Fibroblast of lung (primary cell): ENCODE results near the gene CEACAM18. TPM values are rescaled to one million over a fixed set of nuclear protein-coding genes. Genes with fewer than 3 reads are reported as not detected.

Experiments used
- DNase-seq, 2 donors: peaks; one replicate each; pipeline versions ENCODE4 v3.0.0 to v3.0.0-alpha.2; 2010; ENCODE audit warnings: low read depth in 2 of 2
- H2AFZ ChIP-seq: 2 replicates; pipeline ENCODE4 v1.5.1; 2012; ENCODE audit warnings: low read length, control low read depth, inconsistent platforms
- H3K27ac ChIP-seq: 2 replicates; pipeline ENCODE4 v1.5.1; 2011; ENCODE audit warnings: low read length, control low read depth; ENCODE audit not compliant: insufficient read depth
- H3K27me3 ChIP-seq: 2 replicates; pipeline ENCODE4 v1.5.1; 2011; ENCODE audit warnings: mild to moderate bottlenecking, low read length; ENCODE audit not compliant: control insufficient read depth, insufficient read depth
- H3K36me3 ChIP-seq: 2 replicates; pipeline ENCODE4 v1.5.1; 2011; ENCODE audit warnings: low read length; ENCODE audit not compliant: control insufficient read depth, insufficient read depth
- H3K4me1 ChIP-seq: 2 replicates; pipeline ENCODE4 v1.5.1; 2011; ENCODE audit warnings: low read length; ENCODE audit not compliant: control insufficient read depth, insufficient read depth; ENCODE audit errors: extremely low read depth
- H3K4me2 ChIP-seq: 2 replicates; pipeline ENCODE4 v1.5.1; 2011; ENCODE audit warnings: low read length, control low read depth; ENCODE audit not compliant: insufficient read depth; ENCODE audit errors: extremely low read depth
- H3K4me3 ChIP-seq, 4 experiments: fragments of 200-600 bp in 1 of 4; sonication (generic) in 1 of 4; replicated peaks in 1 of 4; 2 replicates each; pipeline ENCODE4 v1.5.1; 2011 to 2016; ENCODE audit warnings: low read length in 4 of 4, low read depth in 3 of 4, mild to moderate bottlenecking in 3 of 4, control low read depth in 2 of 4, inconsistent platforms in 1 of 4, mixed read lengths in 1 of 4; ENCODE audit not compliant: insufficient read depth in 1 of 4; ENCODE audit errors: control extremely low read depth in 1 of 4
- H3K79me2 ChIP-seq: 2 replicates; pipeline ENCODE4 v1.5.1; 2012; ENCODE audit warnings: mild to moderate bottlenecking, low read length, inconsistent platforms; ENCODE audit not compliant: control insufficient read depth, insufficient read depth
- H3K9ac ChIP-seq: 2 replicates; pipeline ENCODE4 v1.5.1; 2011; ENCODE audit warnings: mild to moderate bottlenecking, low read length, control low read depth; ENCODE audit not compliant: insufficient read depth
- H3K9me3 ChIP-seq: 2 replicates; pipeline ENCODE4 v1.5.1; 2012; ENCODE audit warnings: low read depth, low read length; ENCODE audit not compliant: control insufficient read depth, insufficient read depth
- H4K20me1 ChIP-seq: 2 replicates; pipeline ENCODE4 v1.5.1; 2011; ENCODE audit warnings: low read length; ENCODE audit not compliant: control insufficient read depth, insufficient read depth; ENCODE audit errors: extremely low read depth
- CTCF ChIP-seq, 2 donors: IDR thresholded peaks in 1 of 2; conservative IDR thresholded peaks in 1 of 2; 1 replicate in 1 of 2; 2 replicates in 1 of 2; pipeline ENCODE4 v1.5.1; 2011 to 2012; ENCODE audit warnings: low read length in 2 of 2, control low read depth in 1 of 2, inconsistent platforms in 1 of 2, low read depth in 1 of 2, mild to moderate bottlenecking in 1 of 2
- EZH2 ChIP-seq: IDR thresholded peaks from 2 replicates; pipeline ENCODE4 v1.5.1; 2012; ENCODE audit warnings: low read length, control low read depth, mild to moderate bottlenecking; ENCODE audit errors: missing control alignments
- polyA plus RNA-seq, 2 donors: library from polyadenylated mRNA; depleted of rRNA in 1 of 2; stranded (reverse) in 1 of 2; unstranded in 1 of 2; fragments of >200 nt; gene quantifications; 2 replicates each; pipeline ENCODE4 v1.2.1, GENCODE V29; 2011 to 2012; ENCODE audit warnings: missing spikeins in 1 of 2
- total RNA-seq: library from RNA; depleted of rRNA; stranded (reverse); fragments of >200 nt; gene quantifications from 2 replicates; pipeline ENCODE4 v1.2.1, GENCODE V29; 2014

CEACAM18 gene
- total and polyA plus RNA-seq, 2 donors (not counting 1 experiment from before 2014, with no cell fraction given) = not detected

- H3K36me3 ChIP-seq = no peaks in the 10 kb centered on the region
- DNase-seq = no peak
- no peak for TF ChIP-seq EZH2
- TF ChIP-seq CTCF (conservative IDR thresholded peaks at IDR 0.05 in 1 of 2, IDR thresholded peaks at IDR 0.05 in 1 of 2; ENCODE audit: low read depth in 1 of 2, low read length in 2 of 2) = no peak
- no peaks in the 10 kb centered on the region for H3K9me3 ChIP-seq
- no peaks in the 10 kb centered on the region for H3K27me3 ChIP-seq
- H2AFZ ChIP-seq = no peak overlapping the region
- no peak overlapping the region for H3K4me2 ChIP-seq
- H3K9ac ChIP-seq = no peak overlapping the region
- H3K27ac ChIP-seq = no peak overlapping the region
- H3K4me3 ChIP-seq = no peak overlapping the region
- no peaks in the 10 kb centered on the region for H4K20me1 ChIP-seq
- H3K79me2 ChIP-seq = no peaks in the 10 kb centered on the region
- no peaks in the 10 kb centered on the region for H3K4me1 ChIP-seq
These were observed 10.8 kb downstream of the CEACAM18 start for GRCh38 chr19:51489113-51489512.

- Histone ChIP-seq H3K4me1 (no peaks in the 10 kb centered on the region), H3K9me3 (no peaks in the 10 kb centered on the region), H2AFZ (no peak overlapping the region), H3K27me3 (no peaks in the 10 kb centered on the region), H3K9ac (no peak overlapping the region), H3K27ac (no peak overlapping the region), H3K79me2 (no peaks in the 10 kb centered on the region), H3K4me3 (no peak overlapping the region), H4K20me1 (no peaks in the 10 kb centered on the region), H3K36me3 (no peaks in the 10 kb centered on the region), H3K4me2 (no peak overlapping the region)
- no peak for DNase-seq
- TF ChIP-seq EZH2 = no peak
- no peak for TF ChIP-seq CTCF (conservative IDR thresholded peaks at IDR 0.05 in 1 of 2, IDR thresholded peaks at IDR 0.05 in 1 of 2; ENCODE audit: low read depth in 1 of 2, low read length in 2 of 2)
These were observed 12.3 kb downstream of the CEACAM18 start for GRCh38 chr19:51490676-51491075.

GRCh38 chr19:51491586-51491985 is 13.2 kb downstream of the CEACAM18 start:
- DNase-seq = no peak
- Histone ChIP-seq H3K4me3 (no peak overlapping the region), H3K36me3 (no peaks in the 10 kb centered on the region), H3K4me2 (no peak overlapping the region), H3K9ac (no peak overlapping the region), H3K27ac (no peak overlapping the region), H4K20me1 (no peaks in the 10 kb centered on the region), H3K4me1 (no peaks in the 10 kb centered on the region), H2AFZ (no peak overlapping the region), H3K79me2 (no peaks in the 10 kb centered on the region), H3K27me3 (no peaks in the 10 kb centered on the region), H3K9me3 (no peaks in the 10 kb centered on the region)
- TF ChIP-seq EZH2 (no peak), CTCF (conservative IDR thresholded peaks at IDR 0.05 in 1 of 2, IDR thresholded peaks at IDR 0.05 in 1 of 2; ENCODE audit: low read depth in 1 of 2, low read length in 2 of 2) (no peak)
